HEK293T (cell line): ENCODE measurements around the gene RALGPS2.

ENCODE experiments used
- FOXA1 ChIP-seq: fragments of 450-650 bp; IDR thresholded peaks from 2 replicates; pipeline ENCODE4 v1.6.1; 2016; ENCODE audit warnings: mild to moderate bottlenecking
- FOXK2 ChIP-seq: fragments of 450-650 bp; IDR thresholded peaks from 2 replicates; pipeline ENCODE4 v1.6.1; 2016; ENCODE audit warnings: mild to moderate bottlenecking
- NFRKB ChIP-seq: fragments of 450-650 bp; IDR thresholded peaks from 2 replicates; pipeline ENCODE4 v1.6.1; 2016; ENCODE audit warnings: mild to moderate bottlenecking, moderate library complexity

- TF ChIP-seq FOXA1, result no peak
- no peak for TF ChIP-seq FOXK2
- TF ChIP-seq NFRKB, result no peak
Measured at GRCh38 chr1:178846306-178846705, 121.3 kb downstream of the RALGPS2 start.
